Ovary (tissue), 9 donors: Measurements from ENCODE around the gene MTCH1. TPM values are rescaled to one million over a fixed set of nuclear protein-coding genes. Genes with fewer than 3 reads are reported as not detected.

Experiments used
- DNase-seq, 5 donors: peaks; one replicate each; pipeline ENCODE4 v3.0.0-alpha.2; 2019 to 2020
- H3K27ac ChIP-seq, 2 donors: fragments of 200-600 bp; one replicate each; pipeline versions ENCODE4 v1.5.1 to v1.8.0; 2019 to 2022
- H3K27me3 ChIP-seq: fragments of 200-600 bp; one replicate; pipeline ENCODE4 v1.8.0; 2022
- H3K36me3 ChIP-seq: fragments of 200-600 bp; sonication (generic); one replicate; pipeline ENCODE4 v1.5.1; 2019
- H3K4me1 ChIP-seq: one replicate; pipeline ENCODE4 v1.8.1; 2013; ENCODE audit warnings: mild to moderate bottlenecking, moderate library complexity; ENCODE audit not compliant: insufficient read depth
- H3K4me3 ChIP-seq: fragments of 200-600 bp; sonication (generic); one replicate; pipeline ENCODE4 v1.5.1; 2017
- H3K9me3 ChIP-seq, 2 donors: fragments of 200-600 bp in 1 of 2; sonication (generic) in 1 of 2; one replicate each; pipeline versions ENCODE4 v1.5.1 to v1.8.1; 2013 to 2019; ENCODE audit warnings: mild to moderate bottlenecking in 1 of 2, moderate library complexity in 1 of 2
- CTCF ChIP-seq, 3 donors: fragments of 450-650 bp in 2 of 3; fragments of 200-600 bp in 1 of 3; IDR thresholded peaks; one replicate each; pipeline versions ENCODE4 v1.5.1 to v1.8.0; 2016 to 2022; ENCODE audit warnings: antibody characterized with exemption in 3 of 3, mild to moderate bottlenecking in 1 of 3
- EP300 ChIP-seq: sonication (generic); formaldehyde crosslinking; IDR thresholded peaks from one replicate; pipeline ENCODE4 v1.6.1; 2017; ENCODE audit warnings: antibody characterized with exemption
- POLR2A ChIP-seq: fragments of 450-650 bp; IDR thresholded peaks from one replicate; pipeline ENCODE4 v1.6.1; 2017; ENCODE audit warnings: antibody characterized with exemption, mild to moderate bottlenecking, moderate library complexity
- WGBS, 3 donors: extraction: QIAGEN DNeasy Blood & Tissue Kit in 1 of 3; methylation state at CpG; one replicate each; pipeline versions ENCODE4 v1.1.5 to v1.1.7; 2013 to 2017; 5-methylcytosine and 5-hydroxymethylcytosine counted together
- intact Hi-C, 4 donors: fragments of 100-400 bp; cut with DNase I; formaldehyde crosslinking; loops; one replicate each; pipeline versions ENCODE4 v1.11.0 to v1.15.1; 2022 to 2023
- polyA plus RNA-seq, 2 donors: library from polyadenylated mRNA; stranded (reverse); fragments of 200-250 nt in 1 of 2; fragments of 350-450 nt in 1 of 2; fragmentation: Illumina TruSeq in 1 of 2; extraction: RNeasy Lipid Tissue Mini Kit (QIAGEN cat#74804) in 1 of 2; gene quantifications; one replicate each; pipeline ENCODE4 v1.2.3, GENCODE V29; 2013 to 2014
- total RNA-seq, 7 donors: library from RNA; depleted of rRNA in 2 of 7; stranded (reverse); fragments of >200 nt in 2 of 7; fragmentation: NEBNext Ultra II Directional in 3 of 7; extraction: Animal tissue kit (Norgen Biotek cat#: 25700) in 3 of 7; gene quantifications; one replicate each; pipeline versions ENCODE4 v1.1.0 to v1.2.4, GENCODE V29; 2016 to 2023
- donor health status: DM: no; HTN: no; CAD: no; lungs with moderate emphysema.
- donor health status: DM: no; HTN: no; CAD: no.
- donor health status: Bipolar disorder and iron deficiency.
- donor health status: DM: yes; HTN: yes; CAD: no.
- donor health status: DM: no; HTN: no; CAD: no.
- donor health status: DM: yes; HTN: yes; CAD: no.

MTCH1 gene
- total and polyA plus RNA-seq, 9 donors: 114 to 223 (median 180) TPM

- 89 to 91% (median 90%) methylated on average over 9 of the region's 9 CpGs for WGBS, 3 donors
- TF ChIP-seq EP300: no peak
- no peak for TF ChIP-seq POLR2A
- TF ChIP-seq CTCF (IDR thresholded peaks at IDR 0.05): no peak
Measured at GRCh38 chr6:37015532-37015931, 29.5 kb upstream of the MTCH1 start.

GRCh38 chr6:37014667-37015066, 28.7 kb upstream of the MTCH1 start:
- intact Hi-C loops: loop anchor here (5.0 to 10.0 kb wide), 4 partner anchors 127 to 250 kb away; partner anchors contain the start of gene C6orf89 (in 2 of the 4)
- H3K4me1 ChIP-seq: no peaks in the 10 kb centered on the region
- H3K27ac ChIP-seq: no peak overlapping the region
- WGBS, 3 donors: 88 to 92% (median 90%) methylated on average over 12 of the region's 12 CpGs
- TF ChIP-seq CTCF (IDR thresholded peaks at IDR 0.05) (no peak), EP300 (no peak), POLR2A (no peak)
- no peaks in the 10 kb centered on the region for H3K36me3 ChIP-seq
- H3K4me3 ChIP-seq: no peak overlapping the region
- H3K9me3 ChIP-seq: no peaks in the 10 kb centered on the region
- DNase-seq: no peak
- no peaks in the 10 kb centered on the region for H3K27me3 ChIP-seq

More at GRCh38 chr6:37015532-37015931, 29.5 kb upstream of the MTCH1 start:
- Histone ChIP-seq H3K36me3 (no peaks in the 10 kb centered on the region), H3K4me1 (no peaks in the 10 kb centered on the region), H3K27ac (no peak overlapping the region), H3K9me3 (no peaks in the 10 kb centered on the region), H3K27me3 (no peaks in the 10 kb centered on the region), H3K4me3 (no peak overlapping the region)
- intact Hi-C loops: loop anchor here (5.0 to 10.0 kb wide), 4 partner anchors 128 to 251 kb away; partner anchors contain the start of gene C6orf89 (in 2 of the 4)
- no peak for DNase-seq

- H3K36me3 ChIP-seq: no peaks in the 10 kb centered on the region
- TF ChIP-seq EP300 (no peak), CTCF (IDR thresholded peaks at IDR 0.05) (no peak), POLR2A (no peak)
- no peak overlapping the region for H3K4me3 ChIP-seq
- no peaks in the 10 kb centered on the region for H3K4me1 ChIP-seq
- H3K27me3 ChIP-seq: no peaks in the 10 kb centered on the region
- no peaks in the 10 kb centered on the region for H3K9me3 ChIP-seq
- DNase-seq: no peak
- 68 to 72% (median 70%) methylated on average over 19 to 21 of the region's 21 CpGs for WGBS, 3 donors
- intact Hi-C loops: loop anchor here in 2 of 4 donors (10.0 kb wide), 2 partner anchors 239 to 249 kb away; no protein-coding TSS in a partner anchor
- no peak overlapping the region for H3K27ac ChIP-seq
Measured at GRCh38 chr6:37013516-37014491, 27.8 kb upstream of the MTCH1 start.

- Histone ChIP-seq H3K4me3 (no peak overlapping the region), H3K4me1 (no peaks in the 10 kb centered on the region), H3K27me3 (no peaks in the 10 kb centered on the region), H3K27ac (no peak overlapping the region), H3K36me3 (no peaks in the 10 kb centered on the region), H3K9me3 (no peaks in the 10 kb centered on the region)
- no peak for DNase-seq
- intact Hi-C loops: loop anchor here in 2 of 4 donors (10.0 kb wide), 2 partner anchors 237 to 247 kb away; no protein-coding TSS in a partner anchor
- WGBS, 3 donors: 81 to 90% (median 85%) methylated on average over 11 of the region's 11 CpGs
- no peak for TF ChIP-seq CTCF (IDR thresholded peaks at IDR 0.05)
- no peak for TF ChIP-seq EP300
- no peak for TF ChIP-seq POLR2A
Measured at GRCh38 chr6:37011656-37012378, 25.8 kb upstream of the MTCH1 start.
